Brain pericyte (primary cell): ENCODE measurements around the gene TMEM163.

ENCODE experiments used
- DNase-seq: peaks from one replicate; pipeline ENCODE4 v3.0.0-alpha.2; 2012; ENCODE audit warnings: low read depth, low spot score

TMEM163 gene

DNA sequence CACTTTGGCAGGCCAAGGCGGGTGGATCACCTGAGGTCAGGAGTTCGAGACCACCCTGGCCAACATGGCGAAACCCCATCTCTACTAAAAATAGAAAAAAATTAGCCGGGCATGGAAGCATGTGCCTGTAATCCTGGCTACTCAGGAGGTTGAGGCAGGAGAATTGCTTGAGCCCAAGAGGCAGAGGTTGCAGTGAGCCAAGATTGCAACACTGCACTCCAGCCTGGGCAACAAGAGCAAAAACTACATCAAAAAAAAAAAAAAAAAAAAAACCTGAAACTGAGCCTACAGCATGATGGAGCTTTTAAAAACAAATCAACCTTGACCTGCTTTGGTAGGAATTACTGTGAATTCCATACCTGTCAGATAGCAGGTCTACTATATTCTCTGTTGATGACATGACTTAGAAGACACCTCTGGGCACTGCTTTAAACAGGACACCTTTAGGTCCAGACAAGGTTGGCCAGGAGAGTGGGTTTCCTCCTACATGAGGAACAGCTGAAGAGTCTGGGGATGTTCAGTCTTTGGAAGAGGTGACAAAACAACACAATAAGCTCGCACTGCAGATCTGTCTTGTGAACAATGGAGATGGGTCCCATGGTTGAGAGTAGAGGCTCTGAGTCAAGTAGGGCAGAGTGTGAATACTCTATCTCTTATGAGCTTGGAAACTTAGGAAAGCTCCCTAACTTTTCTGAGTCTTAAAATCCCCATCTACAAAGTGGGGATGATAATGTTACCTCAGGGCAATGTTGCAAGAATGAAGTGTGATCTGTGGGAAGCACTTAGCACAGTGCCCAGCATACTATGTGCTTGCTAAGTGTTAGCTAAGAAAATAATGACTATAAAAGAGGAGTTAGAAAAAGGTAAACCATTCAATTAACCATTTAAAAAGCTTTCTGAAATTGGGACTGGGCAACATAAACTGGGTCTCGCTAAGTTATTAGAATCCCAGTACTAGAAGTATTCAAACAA, 25.2 kb downstream of the TMEM163 start:
- DNase-seq: no peak

DNA sequence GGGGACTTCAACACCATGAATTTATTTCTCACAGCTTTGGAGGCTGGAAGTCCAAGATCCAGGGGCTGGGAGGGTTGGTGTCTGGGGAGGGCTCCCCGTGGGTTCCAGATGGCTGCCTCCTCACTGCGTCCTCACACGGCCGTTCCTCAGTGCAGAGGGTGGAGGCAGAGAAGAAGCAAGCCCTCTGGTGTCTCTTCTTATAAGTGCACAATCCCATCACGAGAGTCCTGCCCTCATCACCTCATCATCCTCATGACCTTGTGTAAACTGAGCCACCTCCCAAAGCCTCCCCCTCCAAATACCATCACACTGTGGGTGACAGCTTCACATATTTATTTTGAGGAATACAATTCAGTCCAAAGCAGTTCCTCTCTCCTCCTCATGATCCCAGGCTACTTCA, 26.3 kb downstream of the TMEM163 start:
- no peak for DNase-seq

DNA sequence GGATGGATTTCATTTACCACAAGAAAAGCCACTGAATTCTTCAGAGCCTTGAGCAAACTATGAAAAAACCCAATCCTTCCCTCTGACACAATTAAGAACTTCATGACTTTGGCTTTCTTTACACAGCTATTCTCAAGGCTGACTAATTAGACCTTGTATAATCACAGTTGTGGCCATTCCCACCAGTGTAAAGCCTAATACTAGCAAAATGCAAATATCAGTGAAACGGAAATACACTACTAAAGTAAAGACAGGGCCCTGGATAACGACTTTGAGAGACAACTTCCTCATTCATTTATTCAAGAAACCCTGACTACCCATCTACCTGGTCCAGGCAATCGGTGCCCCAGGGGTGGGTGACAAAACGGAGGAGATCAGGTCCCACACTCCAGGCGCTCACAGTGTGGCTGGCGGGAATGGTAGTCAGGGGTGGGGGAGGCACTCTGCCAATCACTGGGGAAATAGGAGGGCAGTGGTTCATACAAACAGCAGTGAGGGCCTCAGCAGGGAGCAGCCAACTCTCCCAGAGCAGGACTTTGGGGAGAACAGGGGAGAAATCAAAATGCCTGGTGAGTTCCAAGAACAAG, 28.1 kb downstream of the TMEM163 start:
- no peak for DNase-seq

DNA sequence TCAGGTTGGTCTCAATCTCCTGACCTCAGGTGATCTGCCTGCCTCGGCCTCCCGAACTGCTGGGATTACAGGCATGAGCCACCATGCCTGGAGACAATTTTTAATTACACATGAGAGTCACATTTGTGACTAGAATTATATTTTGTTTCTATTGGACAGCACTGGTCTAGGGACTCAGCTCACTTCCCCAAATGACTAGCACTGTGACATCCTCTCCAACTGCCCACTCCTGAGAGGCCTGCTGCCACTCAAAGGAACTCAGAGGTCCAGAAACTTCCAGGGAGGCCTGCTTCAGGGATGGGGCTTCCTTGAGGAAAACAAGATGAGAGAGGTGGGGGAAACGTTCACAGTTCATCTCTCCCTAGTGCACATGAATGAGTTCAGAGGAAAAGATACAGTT, 29.5 kb downstream of the TMEM163 start:
- DNase-seq: no peak

DNA sequence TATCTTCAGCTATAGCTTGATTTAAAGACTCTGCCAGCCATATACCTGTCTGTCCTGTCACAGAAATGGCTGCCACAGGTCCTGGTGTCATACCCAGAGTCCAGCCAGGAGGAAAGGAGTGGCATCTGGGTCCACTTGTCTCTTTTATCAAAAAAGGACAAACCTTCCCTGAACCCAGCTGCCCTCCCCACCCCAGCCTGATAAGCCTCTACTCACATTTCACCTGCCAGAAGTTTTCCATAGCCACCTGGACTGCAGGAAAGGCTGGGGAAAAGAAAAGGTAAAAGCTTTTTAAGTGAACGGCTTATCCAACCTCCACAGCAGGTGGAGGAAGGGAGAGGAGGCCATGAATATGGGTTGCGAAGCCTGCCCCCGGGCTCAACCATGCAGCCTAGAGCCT, 32.8 kb downstream of the TMEM163 start:
- no peak for DNase-seq

DNA sequence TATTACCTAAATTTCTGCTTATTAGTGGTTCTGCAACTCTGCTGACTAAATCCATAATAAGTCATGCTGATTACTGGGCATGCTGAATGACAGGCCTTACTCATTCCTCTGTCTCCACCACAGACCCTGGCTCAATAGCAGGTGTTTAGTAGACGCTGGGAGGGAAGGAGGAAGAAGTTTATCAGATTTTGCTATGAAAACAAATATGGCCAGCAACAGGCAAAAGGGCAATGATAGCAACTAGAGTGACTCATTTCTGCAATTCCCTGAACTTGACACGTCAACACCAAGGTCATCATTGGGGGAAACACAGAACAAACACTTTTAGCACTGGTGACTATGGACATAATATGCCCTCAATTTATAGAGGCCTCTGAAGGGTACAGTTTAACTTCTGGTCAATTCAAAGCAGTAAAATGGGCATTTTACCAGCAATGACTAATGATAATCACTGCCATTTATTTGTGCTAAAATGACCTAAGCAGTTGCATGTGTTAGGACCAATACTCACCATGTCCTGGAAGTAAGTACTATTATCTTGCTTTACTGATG, 35.2 kb downstream of the TMEM163 start:
- no peak for DNase-seq

DNA sequence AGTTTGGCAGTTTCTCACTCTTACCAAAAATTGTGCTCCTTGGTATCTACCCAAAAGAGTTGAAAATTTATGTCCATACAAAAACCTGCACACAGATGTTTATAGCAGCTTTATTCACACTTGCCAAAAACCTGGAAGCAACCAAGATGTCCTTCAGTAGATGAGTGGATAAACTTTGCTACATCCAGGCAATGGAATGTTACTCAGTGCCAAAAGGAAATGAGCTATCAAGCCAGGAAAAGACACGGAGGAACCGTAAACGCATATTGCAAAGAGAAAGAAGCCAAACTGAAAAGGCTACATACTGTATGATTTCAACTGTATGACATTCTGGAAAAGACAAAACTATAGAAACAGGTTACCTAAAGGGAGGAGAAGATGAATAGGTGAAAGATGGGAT, 36.1 kb downstream of the TMEM163 start:
- DNase-seq: no peak

DNA sequence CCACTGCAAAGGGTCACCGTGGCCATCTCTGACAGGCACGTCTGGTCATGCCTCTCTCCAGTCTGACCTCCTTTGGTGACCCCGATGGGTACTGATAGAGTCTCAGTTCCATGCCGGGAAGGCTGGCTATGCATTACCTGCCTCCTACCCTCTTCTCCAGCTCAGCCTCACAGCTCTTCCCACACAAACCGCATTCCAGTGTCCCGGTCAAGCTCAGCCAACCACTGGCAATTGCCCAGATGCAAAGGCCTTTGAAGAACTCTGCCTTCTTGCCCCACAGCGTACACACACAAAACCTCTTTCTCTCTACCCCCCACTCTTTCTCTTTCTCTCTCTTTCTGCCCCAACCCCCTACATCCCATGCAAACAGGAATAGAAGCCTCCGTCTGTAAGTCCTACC, 37.6 kb downstream of the TMEM163 start:
- DNase-seq: no peak

DNA sequence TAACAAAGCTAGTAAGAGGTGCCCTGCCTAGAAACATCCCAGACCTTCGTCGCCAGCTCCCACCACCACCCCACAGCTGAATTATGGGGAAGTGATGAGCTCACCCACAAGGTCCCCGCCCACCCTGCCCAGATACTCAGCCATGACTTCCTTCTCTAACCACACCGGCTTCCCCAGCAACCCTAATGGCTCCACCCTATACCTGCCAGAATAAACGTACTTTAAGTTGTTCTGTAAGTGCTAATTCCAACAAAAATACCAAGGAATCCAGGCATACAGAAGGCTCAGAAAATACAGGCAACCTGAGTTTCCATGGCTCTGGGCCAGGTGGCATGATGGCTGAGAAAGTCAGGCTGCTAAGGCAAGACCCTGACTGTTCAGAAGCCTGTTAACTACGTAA, 39.1 kb downstream of the TMEM163 start:
- no peak for DNase-seq

DNA sequence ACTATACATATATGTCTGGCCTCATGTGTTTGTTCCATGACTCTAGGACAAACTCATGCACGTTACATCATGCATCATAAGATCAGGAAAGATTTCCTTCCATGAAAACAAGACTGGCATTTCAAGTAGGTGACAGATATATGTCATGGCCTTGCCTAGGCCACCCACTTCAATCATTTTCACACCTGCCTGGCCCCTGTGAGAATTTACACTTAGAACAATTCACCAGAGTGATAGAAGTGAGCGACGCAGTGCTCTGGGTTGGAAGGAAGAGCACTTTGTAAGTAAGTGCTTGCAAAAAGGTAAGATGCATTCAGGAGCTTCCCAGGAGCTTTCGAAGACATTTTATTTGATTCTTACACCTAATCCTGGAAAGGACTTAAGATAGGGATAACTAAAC, 39.5 kb downstream of the TMEM163 start:
- DNase-seq: no peak

DNA sequence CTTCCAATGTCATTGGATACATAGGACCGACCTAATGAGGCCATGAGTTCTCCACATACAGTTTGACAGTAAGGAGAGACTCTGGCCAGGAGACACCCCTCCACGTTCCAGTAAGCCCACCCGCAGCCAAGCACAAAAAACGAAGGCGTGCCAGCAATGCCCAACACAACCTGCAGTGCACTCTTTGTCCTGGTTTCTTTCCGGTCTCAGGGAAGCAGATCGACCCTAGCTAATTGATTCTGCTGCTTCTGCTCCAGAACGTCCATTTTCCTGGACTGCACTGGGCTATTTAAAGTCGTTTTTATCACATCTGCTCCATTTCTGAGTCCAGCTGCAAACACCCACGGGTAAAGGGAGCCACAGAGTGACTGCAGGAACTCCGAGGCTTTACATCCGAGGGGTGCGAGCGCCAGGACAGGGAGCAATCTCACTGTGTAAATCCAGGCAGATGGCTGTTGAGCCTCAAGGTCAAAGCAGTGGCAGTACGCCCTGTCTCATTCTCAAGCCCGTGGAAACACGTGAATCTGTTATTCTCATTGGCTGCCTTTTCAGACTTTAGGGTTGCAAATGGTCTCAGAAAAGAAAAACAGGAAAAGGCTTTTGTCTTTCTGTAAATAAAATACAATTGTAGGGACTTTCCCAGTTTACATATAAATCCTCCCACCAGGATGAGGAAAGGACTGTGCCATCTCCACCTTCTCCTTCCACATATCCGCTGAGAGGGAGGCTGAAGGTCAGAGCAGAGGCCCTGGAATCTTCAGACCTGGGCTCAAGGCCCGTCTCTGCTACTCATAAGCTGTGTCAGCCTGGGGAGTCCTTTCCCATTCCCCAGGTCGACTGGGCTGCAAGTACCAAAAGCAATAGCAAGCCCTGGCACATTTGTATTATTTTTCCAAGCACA, 40.7 kb downstream of the TMEM163 start:
- DNase-seq: no peak

DNA sequence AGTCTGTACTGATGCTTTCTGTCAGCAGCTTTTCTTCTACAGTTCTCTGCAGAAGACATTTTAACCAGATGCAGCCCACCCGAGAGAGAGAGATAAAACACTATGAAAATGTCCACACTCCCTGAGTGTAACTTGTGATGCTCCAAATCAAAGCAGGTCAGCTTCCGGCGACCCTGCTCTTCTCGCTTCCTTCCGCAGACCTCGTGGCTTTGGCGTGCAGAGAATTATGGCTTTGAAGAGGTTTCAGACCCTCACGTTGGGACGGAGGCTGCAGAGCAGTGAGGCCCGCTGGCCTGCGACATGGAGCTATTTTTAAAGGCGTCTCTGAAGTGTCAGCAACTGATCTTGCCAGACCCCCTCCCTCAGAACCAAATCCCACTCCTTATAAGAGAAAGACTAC, 41.8 kb downstream of the TMEM163 start:
- no peak for DNase-seq

DNA sequence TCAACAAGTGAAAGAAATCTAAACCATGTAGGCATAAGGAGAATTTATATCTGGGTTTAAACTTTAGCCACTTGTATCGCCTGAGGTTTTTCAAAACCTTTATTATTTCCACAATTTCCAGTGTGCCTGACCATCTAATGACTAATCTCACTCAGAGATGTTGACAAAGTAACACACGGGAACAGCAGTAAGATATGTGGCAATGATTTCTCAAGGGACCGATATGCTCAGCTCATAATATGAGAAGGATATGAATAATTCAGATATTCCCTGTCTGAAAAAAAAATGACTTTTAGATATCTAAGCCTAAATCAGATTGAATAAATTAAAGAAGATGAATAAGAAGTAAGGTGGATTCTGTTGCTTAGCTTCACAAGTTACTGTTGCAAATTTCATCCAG, 43.5 kb downstream of the TMEM163 start:
- no peak for DNase-seq

DNA sequence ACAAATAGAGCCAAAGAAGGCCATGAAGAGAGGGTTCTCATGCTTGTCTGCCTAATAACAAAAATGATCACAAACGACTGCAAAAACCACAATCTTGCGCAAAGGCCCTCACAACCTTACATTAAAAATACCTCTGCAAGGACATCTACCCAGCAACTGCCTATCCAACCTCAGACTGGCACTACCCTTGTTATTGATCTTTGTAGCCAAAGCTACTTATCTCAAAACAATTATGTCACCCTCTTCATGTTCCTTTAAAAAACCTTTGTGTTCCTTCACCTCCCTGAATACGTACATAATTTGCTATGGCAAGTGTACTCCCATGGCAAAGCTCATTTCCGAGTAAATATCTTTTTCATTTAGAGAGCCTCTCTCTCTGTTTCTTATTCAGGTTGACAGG, 44.1 kb downstream of the TMEM163 start:
- no peak for DNase-seq

DNA sequence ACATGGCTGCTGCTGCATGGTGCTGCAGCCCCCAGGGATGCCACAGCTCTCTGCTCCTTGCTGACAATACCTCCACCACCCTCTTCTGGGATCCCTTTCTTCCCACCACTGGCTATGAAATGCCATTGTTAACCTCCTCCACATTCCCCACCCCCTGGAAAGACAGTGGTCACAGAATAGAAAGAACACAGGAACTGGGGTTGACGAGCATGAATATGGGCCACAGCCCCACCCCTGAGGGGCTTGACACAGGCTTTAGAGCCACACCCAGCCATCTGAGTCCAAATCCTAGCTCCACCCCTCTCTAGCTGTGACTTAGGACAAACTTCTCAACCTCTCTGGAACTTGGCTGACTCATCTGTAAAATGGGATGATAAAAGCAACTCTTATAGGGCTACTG, 47.3 kb downstream of the TMEM163 start:
- DNase-seq: no peak

DNA sequence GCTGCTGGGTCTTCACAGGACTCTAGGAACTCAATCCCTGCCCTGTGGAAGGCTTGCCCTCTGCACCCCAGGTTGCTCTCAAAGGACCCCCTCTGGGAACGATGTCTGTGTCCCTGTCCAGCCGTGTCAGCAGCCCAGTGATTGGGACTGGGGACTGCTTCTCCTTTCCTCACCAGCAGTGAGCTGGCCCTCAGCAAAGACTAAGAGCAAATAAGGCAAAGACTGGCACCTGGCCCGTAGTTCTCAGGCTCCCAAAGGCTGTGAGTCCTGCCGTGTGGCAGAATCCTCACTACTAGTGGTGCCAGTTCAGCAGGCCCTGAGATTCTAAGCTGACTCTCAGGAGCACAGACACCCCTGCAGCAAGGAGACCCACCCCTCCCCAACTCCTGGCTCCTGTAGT, 47.8 kb downstream of the TMEM163 start:
- DNase-seq: no peak

DNA sequence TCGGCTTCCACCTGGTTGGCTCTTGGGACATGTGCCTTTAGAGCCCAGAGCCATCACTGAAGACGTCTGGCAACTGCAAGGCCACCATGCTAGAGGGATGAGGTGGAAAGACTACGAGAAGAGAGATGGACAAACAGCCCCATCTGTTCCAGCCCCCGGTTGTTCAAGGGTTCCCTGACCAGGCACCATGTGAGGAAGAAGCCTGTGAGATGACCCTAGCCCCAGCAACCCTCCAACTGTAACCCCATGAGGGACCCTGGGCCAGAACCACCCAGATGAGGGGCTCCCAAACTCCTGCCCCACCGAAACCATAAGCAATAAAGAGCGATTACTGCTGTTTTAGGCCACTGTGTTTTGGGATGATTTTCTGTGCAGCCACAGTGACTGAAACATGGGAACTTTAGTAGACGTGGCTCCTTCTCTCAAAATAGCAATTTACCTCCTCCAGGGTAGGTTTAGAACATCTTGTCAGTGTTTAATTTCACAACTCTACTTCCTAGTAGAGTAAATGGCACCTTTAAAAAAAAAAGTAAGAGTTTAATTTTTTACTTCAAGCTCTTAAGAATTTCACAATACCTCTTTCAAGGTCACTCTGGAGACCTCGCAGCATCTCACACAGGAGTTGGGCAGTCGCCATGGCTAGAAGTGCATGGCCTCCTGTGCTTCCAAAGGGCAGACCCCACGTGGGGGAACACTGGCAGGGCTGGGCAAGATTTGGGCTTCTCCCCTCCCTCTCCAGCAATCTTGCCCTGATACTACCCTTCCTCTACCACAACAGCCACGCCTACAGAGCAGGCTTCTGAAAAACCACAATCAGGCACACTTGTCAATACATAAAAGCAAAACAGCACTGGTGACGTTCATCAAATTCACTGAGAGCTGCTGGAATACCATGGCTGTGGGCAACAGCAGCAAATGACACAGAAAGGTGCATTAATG, 48.8 kb downstream of the TMEM163 start:
- DNase-seq: no peak

DNA sequence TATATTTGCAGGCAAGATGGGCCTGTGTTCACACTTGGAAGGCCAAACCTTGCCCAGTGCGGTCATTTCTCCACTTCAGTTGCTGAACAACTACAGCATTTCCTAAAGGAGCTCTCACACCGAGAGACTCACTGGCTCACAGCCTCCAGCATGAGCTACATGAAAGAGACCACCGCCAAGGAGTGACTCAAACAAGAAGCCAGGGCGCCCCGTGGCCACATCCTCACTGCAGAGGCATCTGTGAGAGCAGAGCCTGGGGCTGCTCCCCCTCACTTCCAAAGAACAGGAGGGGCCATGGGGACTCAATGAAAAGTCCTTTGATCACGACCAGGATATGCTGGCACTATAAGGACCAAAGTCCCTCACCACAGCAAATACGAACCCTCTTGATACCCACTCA, 50.0 kb downstream of the TMEM163 start:
- no peak for DNase-seq

DNA sequence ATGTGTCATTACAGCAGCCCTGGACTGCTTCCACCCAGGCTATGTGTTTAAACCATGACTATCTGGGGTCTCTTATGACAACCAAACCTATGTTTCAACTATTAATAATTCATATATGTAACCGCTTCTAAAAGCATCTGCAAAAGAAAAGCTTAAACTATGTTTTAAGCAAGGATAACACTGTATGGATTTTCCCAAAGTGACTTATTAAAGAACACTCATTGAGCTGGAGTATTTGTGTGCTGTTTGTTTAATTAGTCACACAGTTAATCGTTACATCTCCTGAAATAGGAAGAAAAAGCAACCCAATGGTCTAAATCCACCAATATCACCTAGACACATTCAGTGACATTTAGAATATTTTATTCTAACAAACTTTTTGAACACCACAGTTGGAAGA, 51.3 kb downstream of the TMEM163 start:
- DNase-seq: no peak

DNA sequence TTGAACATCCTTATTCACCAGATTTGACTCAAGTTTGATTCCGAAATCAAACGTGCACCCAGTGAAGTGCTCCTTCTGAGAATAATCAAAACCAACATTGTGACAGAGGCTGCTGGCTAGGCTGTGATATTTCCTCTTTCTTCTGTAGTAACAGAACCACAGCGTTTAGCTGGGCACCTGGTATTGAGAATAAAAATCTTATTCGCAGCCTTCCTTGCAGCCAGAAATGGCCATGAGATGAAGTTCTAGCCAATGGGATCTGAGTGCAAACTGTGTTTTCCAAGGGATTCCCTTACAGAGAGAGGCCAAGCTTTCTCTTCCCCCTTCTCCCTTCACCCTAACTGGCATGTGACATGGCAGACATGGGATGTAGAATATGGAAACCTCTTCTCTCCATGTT, 51.7 kb downstream of the TMEM163 start:
- DNase-seq: no peak
